OCI-LY7 (cell line): Measurements from ENCODE around the gene RTN4R. TPM values are rescaled to one million over a fixed set of nuclear protein-coding genes. Genes with fewer than 3 reads are reported as not detected.

ENCODE experiments used
- BruUV-seq: library from RNA; stranded (reverse); fragments of 400-500 nt; replicated peaks from 2 replicates; lab custom pipeline; 2021; lab: Mats Ljungman, UMichigan
- CTCF ChIA-PET: fragments of 300-600 bp; sonication (Branson Sonifier 250); formaldehyde crosslinking; loops from one replicate; lab custom pipeline; 2022; ENCODE audit warnings: antibody characterized with exemption; ENCODE audit not compliant: unreplicated experiment; lab: Charles Lee
- POLR2A ChIA-PET: fragments of 300-600 bp; sonication (Branson Sonifier 250); formaldehyde crosslinking; loops from one replicate; lab custom pipeline; 2022; ENCODE audit warnings: antibody characterized with exemption; lab: Charles Lee
- DNase-seq: peaks from one replicate; pipeline ENCODE4 v3.0.0-alpha.2; 2015; ENCODE audit warnings: low spot score
- H2AFZ ChIP-seq: fragments of 200-600 bp; sonication (generic), shearing (Covaris generic); 2 replicates; pipeline ENCODE4 v1.6.1; 2014; ENCODE audit warnings: mild to moderate bottlenecking, antibody characterized with exemption, low read length, moderate library complexity
- H3K27ac ChIP-seq: fragments of 200-600 bp; sonication (generic); 2 replicates; pipeline ENCODE4 v1.5.1; 2014; ENCODE audit warnings: mixed run types, low read depth, mild to moderate bottlenecking, moderate library complexity, low read length, inconsistent platforms; ENCODE audit not compliant: poor library complexity, severe bottlenecking
- H3K36me3 ChIP-seq: fragments of 200-600 bp; sonication (generic); 2 replicates; pipeline ENCODE4 v1.6.1; 2014; ENCODE audit warnings: mild to moderate bottlenecking, antibody characterized with exemption, low read length, moderate library complexity, mixed read lengths; ENCODE audit not compliant: insufficient read depth
- H3K4me1 ChIP-seq: fragments of 200-600 bp; sonication (generic); 2 replicates; pipeline ENCODE4 v1.5.1; 2014; ENCODE audit warnings: mild to moderate bottlenecking, low read length; ENCODE audit not compliant: insufficient read depth, poor library complexity, severe bottlenecking
- H3K4me2 ChIP-seq: fragments of 200-600 bp; sonication (generic); 2 replicates; pipeline ENCODE4 v1.6.1; 2014; ENCODE audit warnings: mild to moderate bottlenecking, low read length
- H3K4me3 ChIP-seq: fragments of 200-600 bp; sonication (generic); 2 replicates; pipeline ENCODE4 v1.5.1; 2014; ENCODE audit warnings: mild to moderate bottlenecking, low read depth, low read length; ENCODE audit not compliant: poor library complexity, severe bottlenecking
- H3K79me2 ChIP-seq: fragments of 200-600 bp; sonication (generic); 2 replicates; pipeline ENCODE4 v1.6.1; 2016; ENCODE audit warnings: low read depth, mild to moderate bottlenecking, low read length, moderate library complexity, mixed read lengths; ENCODE audit not compliant: insufficient read depth
- H3K9me2 ChIP-seq: fragments of 200-600 bp; sonication (generic); 2 replicates; pipeline ENCODE4 v1.6.1; 2016; ENCODE audit warnings: mild to moderate bottlenecking, low read length, mixed read lengths; ENCODE audit not compliant: insufficient read depth
- H3K9me3 ChIP-seq: fragments of 200-600 bp; sonication (generic); 2 replicates; pipeline ENCODE4 v1.6.1; 2014; ENCODE audit warnings: mild to moderate bottlenecking, mixed run types, low read length, mixed read lengths
- H4K20me1 ChIP-seq: fragments of 200-600 bp; sonication (generic); 2 replicates; pipeline ENCODE4 v1.6.1; 2014; ENCODE audit warnings: mild to moderate bottlenecking, antibody characterized with exemption, low read length, moderate library complexity, mixed read lengths; ENCODE audit not compliant: insufficient read depth
- CTCF ChIP-seq: fragments of 200-600 bp; sonication (generic); conservative IDR thresholded peaks from 2 replicates; pipeline ENCODE4 v1.5.1; 2014; ENCODE audit warnings: mild to moderate bottlenecking, antibody characterized with exemption, low read length, moderate library complexity, mixed read lengths
- EZH2phosphoT487 ChIP-seq: fragments of 200-600 bp; sonication (generic); IDR thresholded peaks from 2 replicates; pipeline ENCODE4 v1.6.1; 2018; ENCODE audit warnings: low read depth, borderline replicate concordance, mild to moderate bottlenecking, mixed run types, antibody characterized with exemption, low read length, moderate library complexity, mixed read lengths
- intact Hi-C: fragments of 100-400 bp; cut with micrococcal nuclease; formaldehyde crosslinking; loops from one replicate; pipeline ENCODE4 v1.10.0; 2022; ENCODE audit not compliant: unreplicated experiment
- total RNA-seq, 2 experiments: library from RNA; depleted of rRNA in 1 of 2; stranded (reverse); fragments of >200 nt in 1 of 2; shearing (Covaris generic) in 1 of 2; gene quantifications; 2 replicates each; pipeline ENCODE4 v1.2.3, GENCODE V29; 2014 to 2022

Gene RTN4R
- total RNA-seq, 2 experiments from 2014 or later, result not detected

- intact Hi-C loops, result no loop called here
- no peaks in the 10 kb centered on the region for H3K79me2 ChIP-seq
- H3K4me1 ChIP-seq, result no peaks in the 10 kb centered on the region
- POLR2A ChIA-PET, result no interaction called here
- H3K4me2 ChIP-seq, result no peak overlapping the region
- H3K9me3 ChIP-seq, result no peaks in the 10 kb centered on the region
- CTCF ChIA-PET, result no interaction called here
- no peak overlapping the region for H3K27ac ChIP-seq
- H3K9me2 ChIP-seq, result no peaks in the 10 kb centered on the region
- no peak overlapping the region for H3K4me3 ChIP-seq
- TF ChIP-seq EZH2phosphoT487 (no peak), CTCF (no peak)
- H2AFZ ChIP-seq, result no peak overlapping the region
- no peaks in the 10 kb centered on the region for H3K36me3 ChIP-seq
- no TSS peak for BruUV-seq
- DNase-seq, result no peak
- no peaks in the 10 kb centered on the region for H4K20me1 ChIP-seq
Observed at GRCh38 chr22:20254975-20255946, 12.9 kb downstream of the RTN4R start.

GRCh38 chr22:20253161-20253560 is 15.0 kb downstream of the RTN4R start:
- no peaks in the 10 kb centered on the region for H3K4me1 ChIP-seq
- POLR2A ChIA-PET, result no interaction called here
- no peaks in the 10 kb centered on the region for H3K36me3 ChIP-seq
- no peak overlapping the region for H3K4me2 ChIP-seq
- no peaks in the 10 kb centered on the region for H3K9me2 ChIP-seq
- H3K4me3 ChIP-seq, result no peak overlapping the region
- no peaks in the 10 kb centered on the region for H3K9me3 ChIP-seq
- no peaks in the 10 kb centered on the region for H3K79me2 ChIP-seq
- DNase-seq, result no peak
- TF ChIP-seq CTCF (no peak), EZH2phosphoT487 (no peak)
- intact Hi-C loops, result no loop called here
- no TSS peak for BruUV-seq
- no peaks in the 10 kb centered on the region for H4K20me1 ChIP-seq
- no peak overlapping the region for H2AFZ ChIP-seq
- no peak overlapping the region for H3K27ac ChIP-seq
- CTCF ChIA-PET, result no interaction called here

- no peaks in the 10 kb centered on the region for H4K20me1 ChIP-seq
- intact Hi-C loops, result no loop called here
- no peaks in the 10 kb centered on the region for H3K9me3 ChIP-seq
- no peaks in the 10 kb centered on the region for H3K9me2 ChIP-seq
- no peak overlapping the region for H3K4me2 ChIP-seq
- ChIA-PET POLR2A (no interaction called here), CTCF (no interaction called here)
- no peak overlapping the region for H3K4me3 ChIP-seq
- H3K27ac ChIP-seq, result no peak overlapping the region
- BruUV-seq, result no TSS peak
- no peaks in the 10 kb centered on the region for H3K79me2 ChIP-seq
- no peak for TF ChIP-seq EZH2phosphoT487
- no peak for TF ChIP-seq CTCF
- H2AFZ ChIP-seq, result no peak overlapping the region
- H3K4me1 ChIP-seq, result no peaks in the 10 kb centered on the region
- DNase-seq, result no peak
- H3K36me3 ChIP-seq, result no peaks in the 10 kb centered on the region
Observed at GRCh38 chr22:20251981-20252380, 16.1 kb downstream of the RTN4R start.
